Measurements from ENCODE around the gene SLC9C2. TPM values are rescaled to one million over a fixed set of nuclear protein-coding genes. Genes with fewer than 3 reads are reported as not detected.
"Not testable (repeated sequence)": the region's sequence is repeated elsewhere in the genome, so short reads cannot be mapped to it uniquely, and the experiment has no call there.

SLC9C2 gene
- total RNA-seq, 2 experiments from 2014 or later: not detected

DNA sequence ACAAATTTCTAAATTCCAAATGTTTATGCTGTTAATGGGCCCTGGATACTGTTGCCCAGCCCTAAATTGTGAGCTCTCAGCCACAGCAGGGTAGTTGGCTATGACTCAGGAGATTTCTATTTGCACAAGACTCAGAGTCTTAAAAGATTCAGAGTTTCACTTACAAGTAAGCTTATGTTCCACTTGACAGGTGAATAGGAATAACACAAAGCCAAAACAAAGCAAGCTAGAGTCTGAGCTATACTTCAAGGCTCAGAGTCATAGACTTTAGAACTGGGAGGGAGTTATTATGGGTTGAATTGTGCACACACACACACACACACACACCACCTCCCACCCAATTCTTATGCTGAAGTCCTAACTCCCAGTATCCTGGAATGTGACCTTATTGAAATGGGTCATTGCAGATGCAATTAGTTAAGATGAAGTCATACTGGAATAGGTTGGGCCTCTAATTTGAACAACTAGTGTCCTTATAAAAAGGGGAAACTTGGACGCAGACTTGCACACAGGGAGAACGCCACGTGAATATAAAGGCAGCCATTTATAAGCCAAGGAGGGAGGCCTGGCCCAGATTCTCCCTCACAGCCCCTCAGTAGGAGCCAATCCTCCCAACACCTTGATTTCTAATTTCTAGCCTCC is 95.5 kb downstream of the SLC9C2 start:
- DNase-seq: no peak
- H3K27ac Mint-ChIP-seq: no peak overlapping the region
- H3K4me1 Mint-ChIP-seq (ENCODE audit: low read depth): no peaks in the 10 kb centered on the region
- intact Hi-C loops (cut with micrococcal nuclease): no loop called here
- no peak overlapping the region for H3K4me3 Mint-ChIP-seq
- CTCF ChIA-PET: interaction anchor here (0.8 kb wide), 1 partner anchor 64 kb away, joined by 3 read pairs; no protein-coding TSS in a partner anchor
- H3K36me3 Mint-ChIP-seq (ENCODE audit: low read depth): no peaks in the 10 kb centered on the region
- H3K9me3 Mint-ChIP-seq: no peaks in the 10 kb centered on the region
- no peaks in the 10 kb centered on the region for H3K27me3 Mint-ChIP-seq (ENCODE audit: low read depth)

DNA sequence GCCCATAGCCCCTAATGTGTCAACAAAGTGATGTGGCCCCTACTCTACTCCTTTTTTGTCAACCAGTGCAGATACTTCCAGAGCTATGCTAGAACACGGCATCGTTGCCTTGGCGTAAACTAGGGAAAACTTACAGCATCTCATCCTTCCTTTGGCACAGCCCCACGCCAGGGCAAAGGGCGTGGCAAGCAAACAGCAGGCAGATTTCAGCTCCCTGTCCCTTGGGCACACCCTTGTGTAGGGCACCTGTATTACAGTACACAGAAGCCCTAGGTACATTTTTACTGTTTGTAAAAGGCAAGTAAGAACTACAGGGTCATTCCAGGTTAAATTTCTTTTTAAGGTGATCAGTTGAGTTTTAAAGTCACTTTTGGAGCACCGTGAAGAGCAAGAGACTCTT is 96.4 kb downstream of the SLC9C2 start:
- H3K4me3 Mint-ChIP-seq: no peak overlapping the region
- no peaks in the 10 kb centered on the region for H3K9me3 Mint-ChIP-seq
- no peaks in the 10 kb centered on the region for H3K27me3 Mint-ChIP-seq (ENCODE audit: low read depth)
- no peaks in the 10 kb centered on the region for H3K4me1 Mint-ChIP-seq (ENCODE audit: low read depth)
- CTCF ChIA-PET: interaction anchor here (0.8 kb wide), 1 partner anchor 65 kb away, joined by 3 read pairs; no protein-coding TSS in a partner anchor
- DNase-seq: peak; percentile 7
- H3K27ac Mint-ChIP-seq: no peak overlapping the region
- no peaks in the 10 kb centered on the region for H3K36me3 Mint-ChIP-seq (ENCODE audit: low read depth)
- intact Hi-C loops (cut with micrococcal nuclease): loop anchor here (1.0 kb wide), 1 partner anchor 75 kb away; no protein-coding TSS in a partner anchor

DNA sequence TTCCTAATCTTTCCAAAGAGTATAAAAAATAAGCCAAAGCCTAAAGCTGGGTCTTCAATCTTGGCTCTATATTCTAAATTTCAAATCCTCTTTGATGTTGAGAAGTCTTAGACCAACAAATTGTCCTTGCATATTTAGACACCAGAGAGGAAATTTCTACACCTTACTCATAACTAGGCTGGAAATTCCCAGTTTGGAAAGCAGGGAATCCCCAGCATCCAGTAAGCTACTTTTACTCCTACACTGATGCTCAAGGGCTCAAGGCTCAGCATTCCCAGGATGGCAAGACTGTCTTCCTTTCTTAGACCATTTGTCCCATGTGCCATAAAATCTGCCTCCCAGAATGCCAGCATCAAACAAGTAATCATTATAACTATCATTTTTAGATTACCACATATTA is 97.5 kb downstream of the SLC9C2 start:
- no peaks in the 10 kb centered on the region for H3K27me3 Mint-ChIP-seq (ENCODE audit: low read depth)
- CTCF ChIA-PET: no interaction called here
- no peaks in the 10 kb centered on the region for H3K4me1 Mint-ChIP-seq (ENCODE audit: low read depth)
- no peak overlapping the region for H3K4me3 Mint-ChIP-seq
- H3K27ac Mint-ChIP-seq: no peak overlapping the region
- H3K9me3 Mint-ChIP-seq: no peaks in the 10 kb centered on the region
- DNase-seq: no peak
- no peaks in the 10 kb centered on the region for H3K36me3 Mint-ChIP-seq (ENCODE audit: low read depth)
- intact Hi-C loops (cut with micrococcal nuclease): no loop called here

DNA sequence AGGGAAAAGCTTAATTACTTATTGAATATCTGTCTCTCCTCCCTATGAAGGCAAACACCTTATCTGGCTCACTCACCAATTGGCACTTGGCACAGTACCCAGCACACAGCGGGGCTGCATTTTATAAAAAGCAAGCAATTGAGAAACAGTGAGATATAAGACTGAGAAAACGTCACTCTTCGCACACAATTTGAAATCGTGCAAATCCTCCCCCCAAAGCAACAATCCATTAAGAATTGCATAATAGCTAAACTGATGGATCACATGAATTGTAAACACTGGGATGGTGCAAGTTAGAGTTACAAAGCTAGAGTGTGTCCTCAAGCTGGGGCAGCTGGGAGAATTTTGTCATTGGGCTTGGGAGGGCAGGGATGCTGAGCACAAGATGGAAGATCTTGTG is 98.6 kb downstream of the SLC9C2 start:
- H3K9me3 Mint-ChIP-seq: no peaks in the 10 kb centered on the region
- no peak overlapping the region for H3K4me3 Mint-ChIP-seq
- no peaks in the 10 kb centered on the region for H3K27me3 Mint-ChIP-seq (ENCODE audit: low read depth)
- DNase-seq: no peak
- no peaks in the 10 kb centered on the region for H3K4me1 Mint-ChIP-seq (ENCODE audit: low read depth)
- intact Hi-C loops (cut with micrococcal nuclease): no loop called here
- no peaks in the 10 kb centered on the region for H3K36me3 Mint-ChIP-seq (ENCODE audit: low read depth)
- CTCF ChIA-PET: interaction anchor here (1.7 kb wide), 1 partner anchor 15 kb away, joined by 4 read pairs; no protein-coding TSS in a partner anchor
- no peak overlapping the region for H3K27ac Mint-ChIP-seq

DNA sequence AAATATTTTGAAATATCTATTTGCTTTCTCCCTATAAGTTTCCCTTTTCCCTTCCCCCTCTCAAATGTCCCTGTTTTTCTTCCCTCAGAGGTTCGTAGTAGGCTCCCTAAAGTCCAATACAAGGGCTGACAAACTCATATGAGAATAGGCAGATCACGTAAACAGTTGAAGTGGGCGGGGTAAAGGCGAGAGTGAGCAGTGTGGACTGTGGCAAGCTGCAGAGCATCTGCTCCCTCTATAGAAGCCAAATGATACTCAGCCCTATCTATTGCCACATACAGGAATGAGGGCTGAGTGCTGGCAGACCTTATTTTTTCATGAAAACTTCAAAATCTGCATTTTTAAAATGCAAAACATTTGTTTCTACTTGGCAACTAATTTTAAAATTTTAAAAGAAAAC is 99.5 kb downstream of the SLC9C2 start:
- intact Hi-C loops (cut with micrococcal nuclease): no loop called here
- Mint-ChIP-seq H3K27me3 (ENCODE audit: low read depth) (no peaks in the 10 kb centered on the region), H3K27ac (no peak overlapping the region), H3K4me1 (ENCODE audit: low read depth) (no peaks in the 10 kb centered on the region), H3K36me3 (ENCODE audit: low read depth) (no peaks in the 10 kb centered on the region), H3K4me3 (no peak overlapping the region), H3K9me3 (no peaks in the 10 kb centered on the region)
- no peak for DNase-seq
- CTCF ChIA-PET: interaction anchor here (1.7 kb wide), 1 partner anchor 16 kb away, joined by 4 read pairs; no protein-coding TSS in a partner anchor

DNA sequence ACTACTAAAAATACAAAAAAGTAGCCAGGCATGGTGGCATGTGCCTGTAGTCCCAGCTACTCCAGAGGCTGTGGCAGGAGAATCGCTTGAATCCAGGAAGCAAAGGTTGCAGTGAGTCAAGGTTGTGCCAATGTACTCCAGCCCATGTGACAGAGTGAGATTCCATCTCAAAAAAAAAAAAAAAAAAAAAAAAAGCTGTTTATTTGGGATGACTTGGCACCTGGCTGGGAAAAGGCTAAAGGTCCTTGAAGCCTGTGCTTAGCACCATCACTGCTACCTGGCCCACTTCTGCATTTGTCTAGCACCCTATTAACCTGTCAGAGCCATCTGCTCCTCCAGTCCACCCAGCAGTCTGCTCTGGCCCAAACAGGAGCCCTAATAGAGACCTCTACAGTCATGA is 100.8 kb downstream of the SLC9C2 start:
- CTCF ChIA-PET: no interaction called here
- Mint-ChIP-seq H3K27ac (no peak overlapping the region), H3K4me1 (ENCODE audit: low read depth) (no peaks in the 10 kb centered on the region), H3K4me3 (no peak overlapping the region), H3K27me3 (ENCODE audit: low read depth) (no peaks in the 10 kb centered on the region), H3K36me3 (ENCODE audit: low read depth) (no peaks in the 10 kb centered on the region), H3K9me3 (no peaks in the 10 kb centered on the region)
- intact Hi-C loops (cut with micrococcal nuclease): no loop called here
- DNase-seq: no peak

DNA sequence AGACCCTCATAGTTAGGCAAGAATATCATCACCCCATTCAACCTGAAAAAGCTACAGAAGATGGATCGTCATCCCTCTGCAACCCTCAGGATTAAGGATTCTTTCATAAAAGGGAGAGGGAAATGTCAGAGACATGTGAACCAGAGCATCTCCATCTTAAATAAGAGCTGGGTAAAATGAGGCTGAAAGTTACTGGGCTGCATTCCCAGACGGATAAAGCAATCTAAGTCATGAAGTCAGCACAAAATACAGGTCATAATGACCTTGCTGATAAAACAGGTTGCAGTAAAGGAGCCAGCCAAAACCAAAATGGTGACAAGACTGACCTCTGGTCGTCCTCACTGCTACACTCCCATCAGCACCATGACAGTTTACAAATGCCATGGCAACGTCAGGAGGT is 103.1 kb downstream of the SLC9C2 start:
- Mint-ChIP-seq H3K27me3 (ENCODE audit: low read depth) (no peaks in the 10 kb centered on the region), H3K36me3 (ENCODE audit: low read depth) (no peaks in the 10 kb centered on the region), H3K9me3 (peaks cover 5% of the 10 kb centered on the region), H3K4me1 (ENCODE audit: low read depth) (no peaks in the 10 kb centered on the region), H3K4me3 (no peak overlapping the region), H3K27ac (no peak overlapping the region)
- DNase-seq: no peak
- CTCF ChIA-PET: no interaction called here
- intact Hi-C loops (cut with micrococcal nuclease): no loop called here

DNA sequence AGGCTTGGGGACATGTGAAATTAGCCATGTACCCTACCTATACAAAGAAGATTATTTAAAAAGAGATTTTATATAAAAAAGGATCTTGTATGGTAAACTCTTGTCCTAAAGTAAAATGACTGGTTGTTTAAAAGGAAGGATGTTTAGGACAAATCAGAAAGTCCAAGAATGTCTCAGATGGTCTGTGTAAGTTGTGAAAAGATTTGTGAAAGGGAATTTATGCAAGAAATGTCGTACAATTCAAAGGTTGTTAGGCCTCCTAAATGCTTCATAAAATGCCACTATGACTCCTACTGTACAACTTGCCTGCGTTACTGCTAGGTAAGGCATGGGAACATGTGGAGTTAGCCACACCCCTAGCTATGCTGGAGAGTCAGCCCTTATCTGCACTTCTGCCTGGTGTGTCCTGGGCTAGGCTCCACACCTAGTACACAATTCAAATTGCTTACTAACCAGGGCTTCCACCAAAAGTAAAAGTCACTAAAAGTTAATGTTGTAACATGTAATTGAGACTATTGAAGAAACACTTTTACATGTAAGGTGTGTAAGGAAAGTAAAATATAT is 106.0 kb downstream of the SLC9C2 start:
- Mint-ChIP-seq H3K4me3 (no peak overlapping the region), H3K4me1 (ENCODE audit: low read depth) (no peaks in the 10 kb centered on the region), H3K36me3 (ENCODE audit: low read depth) (peaks cover 2% of the 10 kb centered on the region), H3K27ac (no peak overlapping the region), H3K27me3 (ENCODE audit: low read depth) (no peaks in the 10 kb centered on the region), H3K9me3 (peaks cover 6% of the 10 kb centered on the region)
- intact Hi-C loops (cut with micrococcal nuclease): no loop called here
- CTCF ChIA-PET: no interaction called here
- DNase-seq: no peak

DNA sequence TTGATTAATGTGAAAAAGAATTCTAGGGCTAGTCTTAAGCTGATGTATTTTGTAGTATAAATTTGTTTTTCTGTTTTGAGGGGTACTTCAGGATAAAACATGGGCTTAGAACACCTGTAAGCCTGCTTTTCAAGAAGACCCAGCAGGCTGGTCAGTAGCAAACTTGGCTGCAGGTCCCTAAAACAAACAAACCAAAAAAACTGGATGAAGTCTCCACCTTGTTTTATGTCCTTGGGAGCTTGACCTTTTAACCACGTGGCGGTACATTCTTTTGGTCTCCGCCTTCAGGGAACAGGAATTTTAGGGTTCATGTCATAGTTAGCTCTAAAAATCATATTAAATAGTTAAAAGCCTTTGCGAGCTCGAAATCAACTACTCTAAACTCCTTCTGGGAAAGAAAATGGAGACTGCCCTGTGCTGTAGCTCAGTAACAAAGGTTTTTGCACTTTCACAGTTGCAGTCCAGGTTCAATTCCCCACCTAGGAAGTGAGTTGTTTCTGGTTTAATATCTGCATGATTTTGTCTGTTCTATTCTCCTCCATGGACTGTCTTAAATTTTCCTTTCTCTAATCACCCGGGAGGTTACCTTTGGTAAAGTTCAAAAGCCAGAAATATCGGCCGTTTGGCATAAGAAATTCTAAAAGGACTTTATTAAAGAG is 107.1 kb downstream of the SLC9C2 start:
- H3K4me3 Mint-ChIP-seq: no peak overlapping the region
- intact Hi-C loops (cut with micrococcal nuclease): no loop called here
- no peaks in the 10 kb centered on the region for H3K4me1 Mint-ChIP-seq (ENCODE audit: low read depth)
- CTCF ChIA-PET: interaction anchor here (1.4 kb wide), 1 partner anchor 66 kb away, joined by 4 read pairs; no protein-coding TSS in a partner anchor
- DNase-seq: no peak
- peaks cover 6% of the 10 kb centered on the region for H3K9me3 Mint-ChIP-seq
- peaks cover 2% of the 10 kb centered on the region for H3K36me3 Mint-ChIP-seq (ENCODE audit: low read depth)
- no peak overlapping the region for H3K27ac Mint-ChIP-seq
- H3K27me3 Mint-ChIP-seq (ENCODE audit: low read depth): no peaks in the 10 kb centered on the region

DNA sequence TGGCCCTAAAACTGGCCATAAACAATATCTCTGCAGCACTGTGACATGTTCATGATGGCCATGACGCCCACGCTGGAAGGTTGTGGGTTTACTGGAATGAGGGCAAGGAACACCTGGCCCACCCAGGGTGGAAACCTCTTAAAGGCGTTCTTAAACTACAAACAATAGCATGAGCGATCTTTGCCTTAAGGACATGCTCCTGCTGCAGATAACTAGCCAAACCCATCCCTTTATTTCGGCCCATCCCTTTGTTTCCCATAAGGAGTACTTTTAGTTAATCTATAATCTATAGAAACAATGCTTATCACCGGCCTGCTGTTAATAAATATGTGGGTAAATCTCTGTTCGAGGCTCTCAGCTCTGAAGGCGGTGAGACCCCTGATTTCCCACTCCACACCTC is 109.7 kb downstream of the SLC9C2 start:
- H3K4me3 Mint-ChIP-seq; H3K27ac Mint-ChIP-seq; intact Hi-C loops (cut with micrococcal nuclease); H3K4me1 Mint-ChIP-seq (ENCODE audit: low read depth); H3K9me3 Mint-ChIP-seq; H3K27me3 Mint-ChIP-seq (ENCODE audit: low read depth); DNase-seq: not testable (repeated sequence)
- CTCF ChIA-PET: interaction anchor here (0.6 kb wide), 1 partner anchor 73 kb away, joined by 3 read pairs; no protein-coding TSS in a partner anchor
- peaks cover 13% of the 10 kb centered on the region for H3K36me3 Mint-ChIP-seq (ENCODE audit: low read depth)

DNA sequence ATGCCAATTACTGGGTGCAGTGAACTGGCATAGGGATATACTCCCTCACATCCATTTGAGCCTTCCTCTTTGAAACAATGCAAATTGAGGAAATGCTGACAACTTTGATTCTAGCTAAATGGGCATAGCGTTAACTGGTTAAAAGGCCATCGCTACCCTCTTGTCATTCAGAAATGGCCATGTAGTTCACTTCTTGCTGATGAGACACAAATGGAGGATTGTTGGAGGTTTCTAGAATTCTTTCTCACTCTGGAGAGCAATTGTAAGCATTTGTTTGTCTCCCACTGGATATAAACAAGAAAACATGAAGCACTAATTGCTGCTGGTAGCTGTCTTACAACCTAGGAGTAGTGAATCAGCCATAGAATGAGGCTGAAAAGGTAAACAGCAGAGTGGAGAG is 111.4 kb downstream of the SLC9C2 start:
- H3K4me3 Mint-ChIP-seq: no peak overlapping the region
- no peaks in the 10 kb centered on the region for H3K27me3 Mint-ChIP-seq (ENCODE audit: low read depth)
- intact Hi-C loops (cut with micrococcal nuclease): no loop called here
- no peak overlapping the region for H3K27ac Mint-ChIP-seq
- H3K4me1 Mint-ChIP-seq (ENCODE audit: low read depth): no peaks in the 10 kb centered on the region
- peaks cover 22% of the 10 kb centered on the region for H3K36me3 Mint-ChIP-seq (ENCODE audit: low read depth)
- DNase-seq: no peak
- peaks cover 3% of the 10 kb centered on the region for H3K9me3 Mint-ChIP-seq
- CTCF ChIA-PET: no interaction called here

DNA sequence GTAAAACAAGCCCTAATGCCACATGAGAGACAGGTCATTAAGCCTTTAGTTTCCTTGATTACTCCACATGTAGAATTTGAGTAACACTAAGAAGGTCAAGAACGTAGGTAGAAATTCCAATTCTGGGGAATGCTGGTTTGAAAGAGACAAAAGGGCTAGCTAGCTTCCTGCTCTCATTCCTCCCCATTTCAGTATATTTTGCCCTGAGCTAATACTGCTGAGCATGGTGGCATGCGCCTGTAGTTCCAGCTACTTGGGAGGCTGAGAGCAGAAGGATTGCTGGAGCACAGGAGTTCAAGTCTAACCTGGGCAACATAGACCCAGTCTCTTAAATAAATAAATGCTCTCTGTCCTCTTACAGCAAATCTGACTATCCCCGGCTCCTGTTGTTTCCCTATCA is 112.9 kb downstream of the SLC9C2 start:
- intact Hi-C loops (cut with micrococcal nuclease): no loop called here
- no peak overlapping the region for H3K27ac Mint-ChIP-seq
- CTCF ChIA-PET: no interaction called here
- no peaks in the 10 kb centered on the region for H3K4me1 Mint-ChIP-seq (ENCODE audit: low read depth)
- no peak overlapping the region for H3K4me3 Mint-ChIP-seq
- H3K27me3 Mint-ChIP-seq (ENCODE audit: low read depth): no peaks in the 10 kb centered on the region
- peaks cover 28% of the 10 kb centered on the region for H3K36me3 Mint-ChIP-seq (ENCODE audit: low read depth)
- DNase-seq: no peak
- H3K9me3 Mint-ChIP-seq: peaks cover 2% of the 10 kb centered on the region

DNA sequence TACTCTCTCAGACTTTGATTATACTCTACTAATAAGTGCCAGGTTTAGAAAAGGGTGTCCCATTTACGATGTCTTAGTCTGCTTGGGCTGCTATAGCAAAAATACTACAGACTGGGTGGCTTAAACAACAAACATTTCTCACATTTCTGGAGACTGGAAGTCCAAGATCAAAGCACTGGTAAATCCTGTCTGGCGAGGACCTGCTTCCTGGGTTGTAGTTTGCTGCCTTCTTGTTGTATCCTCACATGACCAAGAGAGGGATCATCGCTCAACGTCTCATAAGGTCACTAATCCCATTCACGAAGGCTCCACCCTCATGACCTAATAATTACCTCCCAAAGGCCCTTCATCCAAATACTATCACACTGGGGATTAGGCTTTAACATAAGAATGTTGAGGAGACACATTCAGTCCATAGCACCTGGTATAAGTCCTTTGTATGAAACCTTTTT is 113.7 kb downstream of the SLC9C2 start:
- H3K27me3 Mint-ChIP-seq (ENCODE audit: low read depth): no peaks in the 10 kb centered on the region
- CTCF ChIA-PET: no interaction called here
- peaks cover 2% of the 10 kb centered on the region for H3K9me3 Mint-ChIP-seq
- intact Hi-C loops (cut with micrococcal nuclease): no loop called here
- H3K4me3 Mint-ChIP-seq: no peak overlapping the region
- H3K36me3 Mint-ChIP-seq (ENCODE audit: low read depth): peaks cover 31% of the 10 kb centered on the region
- no peak overlapping the region for H3K27ac Mint-ChIP-seq
- H3K4me1 Mint-ChIP-seq (ENCODE audit: low read depth): no peaks in the 10 kb centered on the region
- no peak for DNase-seq
